Neural progenitor cell (in vitro differentiated cells): Measurements from ENCODE around the gene P2RX4. TPM values are rescaled to one million over a fixed set of nuclear protein-coding genes. Genes with fewer than 3 reads are reported as not detected.

Source experiments
- DNase-seq: peaks from one replicate; pipeline ENCODE4 v3.0.0-alpha.2; 2016; ENCODE audit warnings: low spot score
- H2AFZ ChIP-seq: fragments of 200-600 bp; sonication (generic); replicated peaks from 2 replicates; pipeline ENCODE4 v1.6.1; 2016; ENCODE audit warnings: antibody characterized with exemption
- H3F3A ChIP-seq: fragments of 200-600 bp; sonication (generic); 2 replicates; pipeline ENCODE4 v1.6.1; 2016; ENCODE audit warnings: antibody characterized with exemption, low read depth
- H3K27ac ChIP-seq: fragments of 200-600 bp; sonication (generic); 2 replicates; pipeline ENCODE4 v1.5.1; 2016; ENCODE audit warnings: mild to moderate bottlenecking
- H3K27me3 ChIP-seq: fragments of 200-600 bp; sonication (generic); 2 replicates; pipeline ENCODE4 v1.6.1; 2016; ENCODE audit warnings: mild to moderate bottlenecking, moderate library complexity
- H3K36me3 ChIP-seq: fragments of 200-600 bp; sonication (generic); 2 replicates; pipeline ENCODE4 v1.5.1; 2016
- H3K4me1 ChIP-seq: fragments of 200-600 bp; sonication (generic); 2 replicates; pipeline ENCODE4 v1.6.1; 2016; ENCODE audit warnings: mixed run types
- H3K4me2 ChIP-seq: fragments of 200-600 bp; sonication (generic); 2 replicates; pipeline ENCODE4 v1.6.1; 2016
- H3K4me3 ChIP-seq: fragments of 200-600 bp; sonication (generic); 2 replicates; pipeline ENCODE4 v1.5.1; 2016
- H3K79me2 ChIP-seq: fragments of 200-600 bp; sonication (generic); 2 replicates; pipeline ENCODE4 v1.6.1; 2016; ENCODE audit warnings: low read depth
- H3K9ac ChIP-seq: fragments of 200-600 bp; sonication (generic); 2 replicates; pipeline ENCODE4 v1.6.1; 2016
- H3K9me3 ChIP-seq: fragments of 200-600 bp; sonication (generic); 2 replicates; pipeline ENCODE4 v1.5.1; 2016; ENCODE audit warnings: low read depth
- H4K20me1 ChIP-seq: fragments of 200-600 bp; sonication (generic); 2 replicates; pipeline ENCODE4 v1.6.1; 2016; ENCODE audit warnings: low read depth
- H3K27ac Mint-ChIP-seq: 3 replicates; pipeline ENCODE4 v1.8.0; 2021; ENCODE audit warnings: mixed read lengths
- H3K27me3 Mint-ChIP-seq: 2 replicates; pipeline ENCODE4 v1.8.0; 2022; ENCODE audit warnings: low read depth, mild to moderate bottlenecking, inconsistent platforms, moderate library complexity, mixed read lengths; ENCODE audit not compliant: insufficient read depth
- H3K36me3 Mint-ChIP-seq: 3 replicates; pipeline ENCODE4 v1.8.0; 2021; ENCODE audit warnings: mixed read lengths
- H3K4me1 Mint-ChIP-seq: 3 replicates; pipeline ENCODE4 v1.8.0; 2021; ENCODE audit warnings: mixed read lengths
- H3K4me3 Mint-ChIP-seq: 3 replicates; pipeline ENCODE4 v1.8.0; 2021; ENCODE audit warnings: mild to moderate bottlenecking, moderate library complexity, mixed read lengths
- H3K9me3 Mint-ChIP-seq: 3 replicates; pipeline ENCODE4 v1.8.0; 2020; ENCODE audit warnings: mixed read lengths
- CTCF ChIP-seq: fragments of 200-600 bp; sonication (generic); IDR thresholded peaks from 2 replicates; pipeline ENCODE4 v1.5.1; 2017; ENCODE audit warnings: antibody characterized with exemption, mild to moderate bottlenecking
- EZH2 ChIP-seq: fragments of 200-600 bp; sonication (generic); IDR thresholded peaks from 2 replicates; pipeline ENCODE4 v1.6.1; 2017; ENCODE audit warnings: antibody characterized with exemption, mild to moderate bottlenecking, moderate library complexity
- EZH2phosphoT487 ChIP-seq: fragments of 200-600 bp; sonication (generic); IDR thresholded peaks from 2 replicates; pipeline ENCODE4 v1.6.1; 2017; ENCODE audit warnings: antibody characterized with exemption
- total RNA-seq: library from RNA; depleted of rRNA; stranded (reverse); fragments of >200 nt; gene quantifications from 2 replicates; pipeline ENCODE4 v1.2.3, GENCODE V29; 2015; ENCODE audit warnings: low replicate concordance

The P2RX4 gene
- total RNA-seq, 1 donor from 2014 or later: 10.3 TPM

- TF ChIP-seq EZH2 (no peak), EZH2phosphoT487 (no peak), CTCF (no peak)
- H3K9me3 ChIP-seq: no peaks in the 10 kb centered on the region
- H3K27ac ChIP-seq: no peak overlapping the region
- H3K4me3 ChIP-seq: peak overlapping the region; percentile 74
- no peak overlapping the region for H3K9ac ChIP-seq
- H3K4me2 ChIP-seq: no peak overlapping the region
- Mint-ChIP-seq H3K4me1 (peaks cover 6% of the 10 kb centered on the region), H3K27me3 (peaks cover 1% of the 10 kb centered on the region), H3K9me3 (no peaks in the 10 kb centered on the region), H3K4me3 (peak overlapping the region; percentile 80), H3K36me3 (peaks cover 1% of the 10 kb centered on the region), H3K27ac (no peak overlapping the region)
- no peaks in the 10 kb centered on the region for H4K20me1 ChIP-seq
- no peaks in the 10 kb centered on the region for H3K36me3 ChIP-seq
- peaks cover 15% of the 10 kb centered on the region for H3F3A ChIP-seq
- DNase-seq: no peak
- no peak overlapping the region for H2AFZ ChIP-seq
- no peaks in the 10 kb centered on the region for H3K4me1 ChIP-seq
- peaks cover 20% of the 10 kb centered on the region for H3K27me3 ChIP-seq
- H3K79me2 ChIP-seq: no peaks in the 10 kb centered on the region
Observed at GRCh38 chr12:121209221-121209620, 708 bp upstream of the P2RX4 start.

GRCh38 chr12:121212875-121213274 lies 2.9 kb downstream of the P2RX4 start:
- no peaks in the 10 kb centered on the region for H3K9me3 Mint-ChIP-seq
- no peaks in the 10 kb centered on the region for H3K79me2 ChIP-seq
- DNase-seq: no peak
- H3K36me3 Mint-ChIP-seq: peaks cover 1% of the 10 kb centered on the region
- no peak overlapping the region for H3K9ac ChIP-seq
- no peak overlapping the region for H3K27ac Mint-ChIP-seq
- H3K27me3 Mint-ChIP-seq: peaks cover 2% of the 10 kb centered on the region
- H3K4me2 ChIP-seq: no peak overlapping the region
- no peaks in the 10 kb centered on the region for H3K9me3 ChIP-seq
- H3K4me3 ChIP-seq: no peak overlapping the region
- TF ChIP-seq EZH2phosphoT487: no peak
- TF ChIP-seq EZH2: no peak
- no peak for TF ChIP-seq CTCF
- no peak overlapping the region for H3K4me3 Mint-ChIP-seq
- H2AFZ ChIP-seq: no peak overlapping the region
- H3F3A ChIP-seq: peaks cover 15% of the 10 kb centered on the region
- H3K27me3 ChIP-seq: peaks cover 18% of the 10 kb centered on the region
- no peaks in the 10 kb centered on the region for H4K20me1 ChIP-seq
- H3K27ac ChIP-seq: no peak overlapping the region
- peaks cover 6% of the 10 kb centered on the region for H3K4me1 Mint-ChIP-seq
- no peaks in the 10 kb centered on the region for H3K36me3 ChIP-seq
- no peaks in the 10 kb centered on the region for H3K4me1 ChIP-seq

- no peak overlapping the region for H3K27ac ChIP-seq
- peaks cover 5% of the 10 kb centered on the region for H3K27me3 ChIP-seq
Observed at GRCh38 chr12:121214166-121214777, 4.3 kb downstream of the P2RX4 start.

More at GRCh38 chr12:121214166-121214777, 4.3 kb downstream of the P2RX4 start:
- Histone ChIP-seq H3K36me3 (no peaks in the 10 kb centered on the region), H3F3A (peaks cover 10% of the 10 kb centered on the region), H3K9me3 (no peaks in the 10 kb centered on the region), H4K20me1 (no peaks in the 10 kb centered on the region), H3K4me3 (no peak overlapping the region), H2AFZ (no peak overlapping the region), H3K79me2 (no peaks in the 10 kb centered on the region), H3K4me1 (no peaks in the 10 kb centered on the region), H3K9ac (no peak overlapping the region), H3K4me2 (no peak overlapping the region)
- no peaks in the 10 kb centered on the region for H3K9me3 Mint-ChIP-seq
- no peak for TF ChIP-seq CTCF
- no peak for TF ChIP-seq EZH2
- TF ChIP-seq EZH2phosphoT487: no peak
- no peak overlapping the region for H3K4me3 Mint-ChIP-seq
- H3K36me3 Mint-ChIP-seq: peaks cover 3% of the 10 kb centered on the region
- no peak for DNase-seq
- H3K27ac Mint-ChIP-seq: no peak overlapping the region
- peaks cover 2% of the 10 kb centered on the region for H3K27me3 Mint-ChIP-seq
- H3K4me1 Mint-ChIP-seq: peaks cover 6% of the 10 kb centered on the region
